PC-3 (cell line): ENCODE measurements around the gene CD99L2.

Experiments used
- EZH2phosphoT487 ChIP-seq: fragments of 300-600 bp; sonication (generic); IDR thresholded peaks from 2 replicates; pipeline ENCODE4 v1.6.1; 2018; ENCODE audit warnings: mild to moderate bottlenecking, antibody characterized with exemption, low read length, borderline replicate concordance
- TF ChIP-seq, protein P1 (sequence below): fragments of 300-600 bp; sonication (generic); conservative IDR thresholded peaks from 2 replicates; pipeline ENCODE4 v1.5.1; 2017; ENCODE audit warnings: antibody characterized with exemption, low read depth, mild to moderate bottlenecking, low read length

GRCh38 chrX:150929058-150929457 lies 30.6 kb upstream of the CD99L2 start:
- TF ChIP-seq, protein P1, sequence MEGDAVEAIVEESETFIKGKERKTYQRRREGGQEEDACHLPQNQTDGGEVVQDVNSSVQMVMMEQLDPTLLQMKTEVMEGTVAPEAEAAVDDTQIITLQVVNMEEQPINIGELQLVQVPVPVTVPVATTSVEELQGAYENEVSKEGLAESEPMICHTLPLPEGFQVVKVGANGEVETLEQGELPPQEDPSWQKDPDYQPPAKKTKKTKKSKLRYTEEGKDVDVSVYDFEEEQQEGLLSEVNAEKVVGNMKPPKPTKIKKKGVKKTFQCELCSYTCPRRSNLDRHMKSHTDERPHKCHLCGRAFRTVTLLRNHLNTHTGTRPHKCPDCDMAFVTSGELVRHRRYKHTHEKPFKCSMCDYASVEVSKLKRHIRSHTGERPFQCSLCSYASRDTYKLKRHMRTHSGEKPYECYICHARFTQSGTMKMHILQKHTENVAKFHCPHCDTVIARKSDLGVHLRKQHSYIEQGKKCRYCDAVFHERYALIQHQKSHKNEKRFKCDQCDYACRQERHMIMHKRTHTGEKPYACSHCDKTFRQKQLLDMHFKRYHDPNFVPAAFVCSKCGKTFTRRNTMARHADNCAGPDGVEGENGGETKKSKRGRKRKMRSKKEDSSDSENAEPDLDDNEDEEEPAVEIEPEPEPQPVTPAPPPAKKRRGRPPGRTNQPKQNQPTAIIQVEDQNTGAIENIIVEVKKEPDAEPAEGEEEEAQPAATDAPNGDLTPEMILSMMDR, result no peak
- TF ChIP-seq EZH2phosphoT487, result no peak
